Caki2 (cell line): Measurements from ENCODE around the gene PLA2G3. TPM values are rescaled to one million over a fixed set of nuclear protein-coding genes. Genes with fewer than 3 reads are reported as not detected.
"Not testable (repeated sequence)": the region's sequence is repeated elsewhere in the genome, so short reads cannot be mapped to it uniquely, and the experiment has no call there.

Source experiments
- DNase-seq: peaks from one replicate; pipeline ENCODE4 v3.0.0-alpha.2; 2015; ENCODE audit warnings: low read depth
- in situ Hi-C: cut with HindIII; loops from 2 replicates; pipeline ENCODE4 v1.10.0; 2016; ENCODE audit warnings: low sequenced_read_pairs, low pct_unique_long_range_greater_than_20kb, mixed read lengths
- total RNA-seq: library from RNA; depleted of rRNA; stranded (reverse); fragments of >200 nt; shearing (Covaris generic); gene quantifications from 2 replicates; pipeline ENCODE4 v1.2.3, GENCODE V29; 2014; ENCODE audit warnings: low replicate concordance

The PLA2G3 gene
- total RNA-seq, 1 experiment from 2014 or later, result not detected

- in situ Hi-C loops, result no loop called here
- no peak for DNase-seq
Observed at GRCh38 chr22:31126869-31127175, 13.5 kb downstream of the PLA2G3 start.

GRCh38 chr22:31126128-31126868 is 14.0 kb downstream of the PLA2G3 start:
- no peak for DNase-seq
- in situ Hi-C loops, result no loop called here

GRCh38 chr22:31125521-31126117 is 14.7 kb downstream of the PLA2G3 start:
- in situ Hi-C loops, result no loop called here
- no peak for DNase-seq

GRCh38 chr22:31124811-31125465 is 15.4 kb downstream of the PLA2G3 start:
- DNase-seq, result no peak
- in situ Hi-C loops, result no loop called here

- no peak for DNase-seq
- in situ Hi-C loops, result no loop called here
Observed at GRCh38 chr22:31124290-31124689, 16.0 kb downstream of the PLA2G3 start.

- DNase-seq, result no peak
- in situ Hi-C loops, result no loop called here
Observed at GRCh38 chr22:31123292-31123602, 17.1 kb downstream of the PLA2G3 start.

- in situ Hi-C loops, result no loop called here
- DNase-seq, result peak; percentile 33
Observed at GRCh38 chr22:31122532-31123291, 17.6 kb downstream of the PLA2G3 start, which contains the start of gene INPP5J. Gene INPP5J (plus strand): TSS chr22:31122966. CDS start chr22:31123015, 49 bp downstream.

- DNase-seq, result no peak
- in situ Hi-C loops, result no loop called here
Observed at GRCh38 chr22:31122196-31122531, 18.1 kb downstream of the PLA2G3 start.

GRCh38 chr22:31121403-31121802 is 18.9 kb downstream of the PLA2G3 start:
- in situ Hi-C loops, result no loop called here

GRCh38 chr22:31120642-31121041 is 19.7 kb downstream of the PLA2G3 start:
- in situ Hi-C loops, result no loop called here

More at GRCh38 chr22:31121403-31121802, 18.9 kb downstream of the PLA2G3 start:
- no peak for DNase-seq

GRCh38 chr22:31120230-31120629 is 20.1 kb downstream of the PLA2G3 start:
- in situ Hi-C loops, result no loop called here
- no peak for DNase-seq

More at GRCh38 chr22:31120642-31121041, 19.7 kb downstream of the PLA2G3 start:
- no peak for DNase-seq

GRCh38 chr22:31119026-31119717 is 21.1 kb downstream of the PLA2G3 start:
- no peak for DNase-seq
- in situ Hi-C loops, result loop anchor here (10.0 kb wide), 1 partner anchor 96 kb away; the partner anchor contains the start of gene LIMK2

GRCh38 chr22:31118046-31118820 is 22.1 kb downstream of the PLA2G3 start:
- in situ Hi-C loops, result loop anchor here (10.0 kb wide), 1 partner anchor 97 kb away; the partner anchor contains the start of gene LIMK2
- no peak for DNase-seq

GRCh38 chr22:31112547-31113091 is 27.7 kb downstream of the PLA2G3 start:
- not testable (repeated sequence) for DNase-seq
- in situ Hi-C loops, result loop anchor here (10.0 kb wide), 1 partner anchor 102 kb away; the partner anchor contains the start of gene LIMK2

- in situ Hi-C loops, result no loop called here
Observed at GRCh38 chr22:31107894-31108218, 32.5 kb downstream of the PLA2G3 start.

GRCh38 chr22:31107178-31107893 is 33.0 kb downstream of the PLA2G3 start, which contains the start of gene SELENOM:
Gene SELENOM (minus strand): TSS chr22:31107568. CDS start chr22:31107505, 63 bp downstream.
- in situ Hi-C loops, result no loop called here
- peak; percentile 98 for DNase-seq

More at GRCh38 chr22:31107894-31108218, 32.5 kb downstream of the PLA2G3 start:
- no peak for DNase-seq
